CD4-positive, alpha-beta T cell (primary cell): ENCODE data around the gene SEMA6C. TPM values are rescaled to one million over a fixed set of nuclear protein-coding genes. Genes with fewer than 3 reads are reported as not detected.
A peak's percentile ranks its signal among the peaks of the same experiment; 100 is the strongest.

Source experiments
- ATAC-seq: fragments of 200-7000 bp; cut with Tn5 transposase; one replicate; pipeline ENCODE4 v1.10.0; 2022; ENCODE audit warnings: mild to moderate bottlenecking; ENCODE audit not compliant: poor library complexity
- CTCF ChIA-PET: fragments of 350-600 bp; sonication (Branson Sonifier 250); formaldehyde crosslinking; loops from one replicate; lab custom pipeline; 2021; ENCODE audit warnings: antibody characterized with exemption, inconsistent platforms; lab: Charles Lee
- POLR2A ChIA-PET: fragments of 350-600 bp; sonication (Branson Sonifier 250); formaldehyde crosslinking; loops from one replicate; lab custom pipeline; 2021; ENCODE audit warnings: antibody characterized with exemption, inconsistent platforms; lab: Charles Lee
- DNase-seq, 14 experiments: peaks; one replicate each; pipeline ENCODE4 v3.0.0-alpha.2; 2013 to 2020; ENCODE audit warnings: mixed read lengths in 2 of 14
- H3K27ac ChIP-seq, 2 donors: one replicate each; pipeline versions ENCODE4 v1.5.1 to v1.7.0; 2013; ENCODE audit warnings: low read length in 2 of 2, low read depth in 1 of 2, mild to moderate bottlenecking in 1 of 2
- H3K27me3 ChIP-seq, 2 experiments: 1 replicate in 1 of 2; 2 replicates in 1 of 2; pipeline versions ENCODE4 v1.6.1 to v1.7.0; 2013; ENCODE audit warnings: low read length in 2 of 2, control low read depth in 1 of 2, mild to moderate bottlenecking in 1 of 2, moderate library complexity in 1 of 2; ENCODE audit not compliant: insufficient read depth in 2 of 2, control insufficient read depth in 1 of 2
- H3K36me3 ChIP-seq: one replicate; pipeline ENCODE4 v1.6.1; 2013; ENCODE audit warnings: low read length, control low read depth; ENCODE audit not compliant: insufficient read depth
- H3K4me1 ChIP-seq: one replicate; pipeline ENCODE4 v1.6.1; 2013; ENCODE audit warnings: low read length, control low read depth; ENCODE audit not compliant: insufficient read depth
- H3K4me3 ChIP-seq: one replicate; pipeline ENCODE4 v1.5.1; 2013; ENCODE audit warnings: mild to moderate bottlenecking, low read length, moderate library complexity
- H3K9me3 ChIP-seq, 2 experiments: 1 replicate in 1 of 2; 2 replicates in 1 of 2; pipeline versions ENCODE4 v1.6.1 to v1.7.0; 2013; ENCODE audit warnings: low read length in 2 of 2, mild to moderate bottlenecking in 2 of 2, control low read depth in 1 of 2, moderate library complexity in 1 of 2; ENCODE audit not compliant: control insufficient read depth in 1 of 2, insufficient read depth in 1 of 2
- H3K27ac Mint-ChIP-seq: one replicate; pipeline ENCODE4 v1.8.0; 2020; ENCODE audit warnings: mixed read lengths
- H3K27me3 Mint-ChIP-seq: one replicate; pipeline ENCODE4 v1.8.0; 2021; ENCODE audit warnings: mixed read lengths
- H3K36me3 Mint-ChIP-seq: one replicate; pipeline ENCODE4 v1.8.0; 2021; ENCODE audit warnings: low read depth, mixed read lengths
- H3K4me1 Mint-ChIP-seq: one replicate; pipeline ENCODE4 v1.8.0; 2021; ENCODE audit warnings: low read depth, mixed read lengths
- H3K4me3 Mint-ChIP-seq: one replicate; pipeline ENCODE4 v1.8.0; 2020; ENCODE audit warnings: mild to moderate bottlenecking, mixed read lengths
- H3K9me3 Mint-ChIP-seq: one replicate; pipeline ENCODE4 v1.8.0; 2020; ENCODE audit warnings: mixed read lengths
- intact Hi-C, 2 experiments: fragments of 100-400 bp; cut with DNase I in 1 of 2; cut with micrococcal nuclease in 1 of 2; formaldehyde crosslinking; loops; one replicate each; pipeline versions ENCODE4 v1.15.1 to v1.9.0; 2023 to 2025; cut with DNase I, micrococcal nuclease
- total RNA-seq, 174 experiments: library from RNA in 2 of 174; stranded (reverse) in 2 of 174; gene quantifications; one replicate each; pipeline ENCODE4 v1.2.3 and lab custom pipeline; 2021 to 2026
- TF ChIP-seq, protein P1 (sequence below): fragments of 200-600 bp; IDR thresholded peaks from one replicate; pipeline ENCODE4 v1.8.0; 2022; ENCODE audit warnings: antibody characterized with exemption, mild to moderate bottlenecking

The SEMA6C gene
- total RNA-seq, 2 experiments from 2014 or later: 3.8 to 5.5 TPM

- POLR2A ChIA-PET: interaction anchor here (0.6 to 4.3 kb wide), 30 partner anchors 10 to 793 kb away, joined by 3 to 64 read pairs (median 6); partner anchors contain the start of genes CDC42SE1, GABPB2, GOLPH3L and LYSMD1
- intact Hi-C loops: loop anchor here (1.0 to 10.0 kb wide), 7 partner anchors 56 to 692 kb away; partner anchors contain the start of genes ENSA (in 1 of the 2), MINDY1 (in 1 of the 2) and PRUNE1 (in 1 of the 2)
- H3K9me3 ChIP-seq: no peaks in the 10 kb centered on the region
- Mint-ChIP-seq H3K4me1 (peaks cover 57% of the 10 kb centered on the region), H3K9me3 (no peaks in the 10 kb centered on the region), H3K27ac (peak within 1 kb of the TSS; percentile 85), H3K36me3 (peaks cover 45% of the 10 kb centered on the region), H3K27me3 (no peaks in the 10 kb centered on the region), H3K4me3 (peak within 1 kb of the TSS; percentile 99)
- peak within 1 kb of the TSS; percentile 56 to 70 for H3K27ac ChIP-seq
- ATAC-seq: peak; percentile 81
- H3K27me3 ChIP-seq: no peaks in the 10 kb centered on the region
- peaks cover 53% of the 10 kb centered on the region for H3K4me1 ChIP-seq
- peak within 1 kb of the TSS; percentile 77 for H3K4me3 ChIP-seq
- CTCF ChIA-PET: interaction anchor here (1.2 to 7.8 kb wide), 4 partner anchors 55 to 132 kb away, joined by 3 to 61 read pairs (median 32); partner anchors contain the start of gene GABPB2
- TF ChIP-seq, protein P1, sequence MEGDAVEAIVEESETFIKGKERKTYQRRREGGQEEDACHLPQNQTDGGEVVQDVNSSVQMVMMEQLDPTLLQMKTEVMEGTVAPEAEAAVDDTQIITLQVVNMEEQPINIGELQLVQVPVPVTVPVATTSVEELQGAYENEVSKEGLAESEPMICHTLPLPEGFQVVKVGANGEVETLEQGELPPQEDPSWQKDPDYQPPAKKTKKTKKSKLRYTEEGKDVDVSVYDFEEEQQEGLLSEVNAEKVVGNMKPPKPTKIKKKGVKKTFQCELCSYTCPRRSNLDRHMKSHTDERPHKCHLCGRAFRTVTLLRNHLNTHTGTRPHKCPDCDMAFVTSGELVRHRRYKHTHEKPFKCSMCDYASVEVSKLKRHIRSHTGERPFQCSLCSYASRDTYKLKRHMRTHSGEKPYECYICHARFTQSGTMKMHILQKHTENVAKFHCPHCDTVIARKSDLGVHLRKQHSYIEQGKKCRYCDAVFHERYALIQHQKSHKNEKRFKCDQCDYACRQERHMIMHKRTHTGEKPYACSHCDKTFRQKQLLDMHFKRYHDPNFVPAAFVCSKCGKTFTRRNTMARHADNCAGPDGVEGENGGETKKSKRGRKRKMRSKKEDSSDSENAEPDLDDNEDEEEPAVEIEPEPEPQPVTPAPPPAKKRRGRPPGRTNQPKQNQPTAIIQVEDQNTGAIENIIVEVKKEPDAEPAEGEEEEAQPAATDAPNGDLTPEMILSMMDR: no peak
- peak; percentile 56 to 89 (median 75) for DNase-seq
- H3K36me3 ChIP-seq: peaks cover 25% of the 10 kb centered on the region
Observed at GRCh38 chr1:151156515-151156819, 10.0 kb upstream of the SEMA6C start, which contains the start of gene TNFAIP8L2. Gene TNFAIP8L2, plus strand, starts transcription at chr1:151156649. Its CDS starts 2,049 bp downstream, at chr1:151158698.

DNA sequence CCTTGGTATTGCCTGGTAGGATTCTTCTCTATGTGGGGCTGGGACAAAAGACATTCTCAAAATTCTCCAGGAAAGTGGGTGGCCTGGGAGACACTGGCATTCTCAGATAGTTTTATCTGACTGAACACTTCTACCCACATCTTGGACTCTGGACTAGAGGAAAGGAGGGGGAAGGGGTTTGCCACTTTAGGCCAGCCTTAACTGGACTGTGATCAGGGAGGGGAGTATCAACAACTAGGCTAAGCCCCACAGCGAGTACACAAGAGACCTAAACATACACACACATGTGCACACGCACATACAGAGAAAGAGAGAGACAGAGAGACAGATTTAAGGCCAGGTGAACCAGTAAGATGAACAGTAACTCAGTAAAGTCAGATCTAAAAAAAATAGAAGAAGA is 1.2 kb upstream of the SEMA6C start:
- H3K27ac ChIP-seq: no peak overlapping the region
- no peak overlapping the region for H3K4me3 ChIP-seq
- H3K9me3 Mint-ChIP-seq: no peaks in the 10 kb centered on the region
- no peaks in the 10 kb centered on the region for H3K27me3 ChIP-seq
- no peaks in the 10 kb centered on the region for H3K9me3 ChIP-seq
- no peak for DNase-seq
- ChIA-PET CTCF (no interaction called here), POLR2A (interaction anchor here (1.5 to 5.4 kb wide), 2 partner anchors 10 to 27 kb away, joined by 3 to 26 read pairs; partner anchors contain the start of gene TNFAIP8L2)
- H3K36me3 Mint-ChIP-seq: peaks cover 5% of the 10 kb centered on the region
- peak overlapping the region; percentile 98 for H3K4me3 Mint-ChIP-seq
- H3K4me1 Mint-ChIP-seq: peaks cover 18% of the 10 kb centered on the region
- ATAC-seq: no peak
- TF ChIP-seq, protein P1: no peak
- intact Hi-C loops: no loop called here
- H3K36me3 ChIP-seq: no peaks in the 10 kb centered on the region
- no peaks in the 10 kb centered on the region for H3K27me3 Mint-ChIP-seq
- peaks cover 26% of the 10 kb centered on the region for H3K4me1 ChIP-seq
- no peak overlapping the region for H3K27ac Mint-ChIP-seq

DNA sequence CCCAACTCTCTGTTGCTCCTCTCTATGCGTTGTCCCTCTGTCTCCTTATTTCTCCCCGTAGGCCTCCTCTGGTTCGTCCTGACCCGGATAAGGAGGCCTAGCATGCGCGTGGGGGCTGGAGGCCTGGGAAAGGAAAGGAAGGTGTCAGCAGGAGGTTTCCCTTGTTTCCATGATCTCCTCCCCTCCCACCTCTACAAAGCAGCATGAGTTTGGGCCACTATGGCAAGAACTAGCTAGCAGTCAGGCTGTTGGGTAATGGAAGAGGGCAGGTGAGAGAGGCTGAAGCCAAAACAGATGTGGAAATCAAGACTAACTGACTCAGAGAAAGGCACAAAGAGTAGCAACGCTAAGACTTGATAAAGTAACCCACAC is 687 bp upstream of the SEMA6C start:
- H3K27ac ChIP-seq: no peak overlapping the region
- ChIA-PET CTCF (no interaction called here), POLR2A (interaction anchor here (5.4 kb wide), 1 partner anchor 10 kb away, joined by 26 read pairs; the partner anchor contains the start of gene TNFAIP8L2)
- H3K4me3 ChIP-seq: peak overlapping the region; percentile 81
- H3K27me3 ChIP-seq: no peaks in the 10 kb centered on the region
- H3K4me1 Mint-ChIP-seq: peaks cover 18% of the 10 kb centered on the region
- peak overlapping the region; percentile 76 for H3K27ac Mint-ChIP-seq
- TF ChIP-seq, protein P1: no peak
- DNase-seq (no peak), ATAC-seq (no peak)
- peaks cover 26% of the 10 kb centered on the region for H3K4me1 ChIP-seq
- no peaks in the 10 kb centered on the region for H3K36me3 ChIP-seq
- intact Hi-C loops: no loop called here
- no peaks in the 10 kb centered on the region for H3K9me3 ChIP-seq
- no peaks in the 10 kb centered on the region for H3K27me3 Mint-ChIP-seq
- peak overlapping the region; percentile 98 for H3K4me3 Mint-ChIP-seq
- H3K36me3 Mint-ChIP-seq: peaks cover 5% of the 10 kb centered on the region
- H3K9me3 Mint-ChIP-seq: no peaks in the 10 kb centered on the region
